Epithelial cell of esophagus (primary cell): ENCODE measurements around the gene CHID1.
A peak's percentile ranks its signal among the peaks of the same experiment; 100 is the strongest.

Experiments
- DNase-seq: peaks from one replicate; pipeline ENCODE4 v3.0.0; 2010; ENCODE audit warnings: low read depth
- H3K4me3 ChIP-seq: 2 replicates; pipeline ENCODE4 v1.5.1; 2011; ENCODE audit warnings: mild to moderate bottlenecking, low read length, control low read depth
- CTCF ChIP-seq: IDR thresholded peaks from 2 replicates; pipeline ENCODE4 v1.5.1; 2011; ENCODE audit warnings: low read depth, mild to moderate bottlenecking, low read length, control low read depth, inconsistent platforms; ENCODE audit not compliant: insufficient read depth; ENCODE audit errors: missing control alignments

CHID1 gene

GRCh38 chr11:901452-902061 is 9.1 kb downstream of the CHID1 start:
- no peak overlapping the region for H3K4me3 ChIP-seq
- DNase-seq, result no peak
- TF ChIP-seq CTCF, result no peak

DNA sequence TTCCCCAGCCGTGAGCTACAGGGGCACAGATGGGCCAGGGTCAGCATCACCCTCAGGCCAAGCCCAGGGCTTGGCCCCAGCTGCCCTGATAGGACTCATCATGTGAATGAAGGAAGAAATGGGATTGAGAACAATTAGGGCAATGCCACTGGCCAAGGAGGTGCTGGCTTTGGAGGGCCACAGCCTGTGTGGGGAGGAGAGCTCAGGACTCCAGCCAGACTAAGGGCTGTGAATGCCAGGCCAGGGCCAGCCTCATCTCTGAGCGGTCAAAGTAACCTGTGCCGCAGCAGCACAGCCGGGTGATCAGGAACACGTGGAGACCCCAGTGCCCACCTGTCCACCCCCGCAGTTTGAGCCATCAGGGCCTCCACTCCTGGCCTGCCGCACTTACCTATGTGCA is 10.1 kb downstream of the CHID1 start:
- no peak for TF ChIP-seq CTCF
- DNase-seq, result no peak
- no peak overlapping the region for H3K4me3 ChIP-seq

- no peak overlapping the region for H3K4me3 ChIP-seq
Observed at GRCh38 chr11:899724-900123, 10.9 kb downstream of the CHID1 start.

GRCh38 chr11:898540-899190 is 11.9 kb downstream of the CHID1 start:
- H3K4me3 ChIP-seq, result no peak overlapping the region
- DNase-seq, result no peak
- TF ChIP-seq CTCF, result no peak

More at GRCh38 chr11:899724-900123, 10.9 kb downstream of the CHID1 start:
- no peak for TF ChIP-seq CTCF
- DNase-seq, result no peak

DNA sequence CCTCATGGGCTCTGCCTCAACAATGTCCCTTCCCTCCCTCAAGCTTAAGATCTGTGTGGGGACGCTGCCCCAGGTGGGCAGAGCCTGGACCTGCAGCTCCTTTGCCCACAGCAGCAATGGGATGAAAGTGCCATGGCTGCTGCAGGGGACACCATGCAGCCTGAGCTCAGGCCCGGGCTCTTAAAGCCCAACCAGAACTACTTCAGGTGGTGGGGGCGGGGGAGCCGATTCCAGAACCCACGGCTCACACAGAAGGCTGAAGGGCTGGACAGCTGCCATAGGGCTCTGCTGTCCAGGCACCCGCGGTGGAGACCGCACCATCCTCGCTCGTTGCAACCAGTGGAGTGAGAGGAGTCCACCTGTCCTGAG is 12.5 kb downstream of the CHID1 start:
- DNase-seq, result peak; percentile 11
- H3K4me3 ChIP-seq, result no peak overlapping the region
- peak; percentile 26 for TF ChIP-seq CTCF

GRCh38 chr11:897253-898142 is 13.1 kb downstream of the CHID1 start:
- DNase-seq, result no peak
- no peak overlapping the region for H3K4me3 ChIP-seq
- no peak for TF ChIP-seq CTCF
